Activated T-helper 2 cell treated with anti-CD3 and anti-CD28 coated beads, Interferon-gamma antibody, Interleukin-2, Interleukin-4, amounts not matched to agents 10 μg/mL and 5 μg/mL and 100 μg/mL, durations not matched to agents 14 hours and 24 hours and 36 hours (primary cell): ENCODE measurements around the gene ELN. TPM values are rescaled to one million over a fixed set of nuclear protein-coding genes. Genes with fewer than 3 reads are reported as not detected.

Source experiments
- DNase-seq: peaks from one replicate; pipeline ENCODE4 v3.0.0; 2021; ENCODE audit warnings: low spot score
- H3K27ac Mint-ChIP-seq: one replicate; pipeline ENCODE4 v1.8.0; 2021; ENCODE audit warnings: mixed read lengths
- H3K27me3 Mint-ChIP-seq: one replicate; pipeline ENCODE4 v1.8.0; 2021; ENCODE audit warnings: low read depth, mixed read lengths
- H3K36me3 Mint-ChIP-seq: one replicate; pipeline ENCODE4 v1.8.0; 2021; ENCODE audit warnings: low read depth, mixed read lengths
- H3K4me1 Mint-ChIP-seq: one replicate; pipeline ENCODE4 v1.8.0; 2021; ENCODE audit warnings: low read depth, mixed read lengths
- H3K4me3 Mint-ChIP-seq: one replicate; pipeline ENCODE4 v1.8.0; 2021; ENCODE audit warnings: low read depth, mild to moderate bottlenecking, moderate library complexity, mixed read lengths
- H3K9me3 Mint-ChIP-seq: one replicate; pipeline ENCODE4 v1.8.0; 2021; ENCODE audit warnings: mixed read lengths
- intact Hi-C: fragments of 100-400 bp; cut with micrococcal nuclease; formaldehyde crosslinking; loops from one replicate; pipeline ENCODE4 v1.15.1; 2023
- total RNA-seq: library from RNA; stranded (reverse); gene quantifications from 2 replicates; pipeline ENCODE4 v1.2.3, GENCODE V29; 2022

The ELN gene
- total RNA-seq, 1 donor from 2014 or later, result not detected

GRCh38 chr7:74030861-74031260 lies 2.9 kb downstream of the ELN start:
- Mint-ChIP-seq H3K36me3 (no peaks in the 10 kb centered on the region), H3K4me3 (no peak overlapping the region), H3K27me3 (peaks cover 39% of the 10 kb centered on the region), H3K27ac (no peak overlapping the region), H3K4me1 (no peaks in the 10 kb centered on the region), H3K9me3 (no peaks in the 10 kb centered on the region)
- intact Hi-C loops, result no loop called here
- no peak for DNase-seq

DNA sequence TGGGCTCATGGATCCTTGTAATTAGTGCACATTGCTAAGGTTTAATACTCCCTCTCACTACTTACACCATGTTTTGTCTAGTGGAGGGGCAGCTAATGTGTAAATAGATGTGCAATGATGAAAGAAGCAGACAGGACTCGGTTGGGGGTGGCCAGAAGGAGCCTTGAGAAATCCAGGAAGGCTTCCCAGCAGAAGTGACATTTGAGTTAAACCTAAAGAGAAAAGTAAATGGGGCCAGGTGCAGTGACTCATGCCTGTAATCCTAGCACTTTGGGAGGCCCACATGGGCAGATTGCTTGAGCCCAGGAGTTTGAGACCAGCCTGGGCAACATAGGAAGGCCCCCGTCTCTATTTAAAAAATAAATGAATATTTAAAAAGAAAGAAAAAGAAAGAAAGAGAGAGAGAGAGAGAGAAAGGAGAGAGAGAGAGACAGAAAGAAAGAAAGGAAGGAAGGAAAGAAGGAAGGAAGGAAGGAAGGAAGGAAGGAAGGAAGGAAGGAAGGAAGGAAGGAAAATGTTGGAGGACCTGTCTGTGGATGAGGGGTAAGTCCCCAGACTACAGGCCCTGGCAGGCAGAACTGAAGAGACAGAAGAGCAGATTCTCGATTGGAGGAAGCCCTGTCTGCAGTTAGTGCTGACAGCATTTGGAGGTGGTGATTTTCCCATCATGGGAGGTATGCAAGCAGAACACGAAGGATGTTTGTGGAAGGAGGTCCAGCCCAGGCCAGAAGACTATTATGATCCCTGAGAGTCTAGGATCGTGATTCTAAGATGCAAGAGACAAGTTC lies 3.6 kb downstream of the ELN start:
- H3K4me3 Mint-ChIP-seq, result no peak overlapping the region
- no peaks in the 10 kb centered on the region for H3K36me3 Mint-ChIP-seq
- H3K4me1 Mint-ChIP-seq, result no peaks in the 10 kb centered on the region
- no peaks in the 10 kb centered on the region for H3K9me3 Mint-ChIP-seq
- no peak overlapping the region for H3K27ac Mint-ChIP-seq
- no peak for DNase-seq
- intact Hi-C loops, result no loop called here
- H3K27me3 Mint-ChIP-seq, result peaks cover 33% of the 10 kb centered on the region

DNA sequence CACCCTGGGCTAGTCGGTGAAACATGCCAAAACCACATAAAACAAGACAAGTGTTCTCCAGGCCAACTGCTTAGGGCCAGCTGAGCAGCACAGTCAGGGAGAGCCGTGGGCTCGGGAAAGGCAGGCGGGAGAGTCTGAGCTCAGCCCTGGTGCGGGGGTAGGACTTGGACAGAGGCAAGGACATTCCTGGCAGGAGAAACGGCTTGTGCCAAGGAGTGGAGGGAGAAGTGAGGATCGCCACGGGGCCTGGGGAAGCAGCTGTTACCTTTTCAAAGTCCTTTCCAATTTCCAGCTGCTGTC lies 4.2 kb downstream of the ELN start:
- no peak for DNase-seq
- no peak overlapping the region for H3K4me3 Mint-ChIP-seq
- H3K9me3 Mint-ChIP-seq, result no peaks in the 10 kb centered on the region
- no peaks in the 10 kb centered on the region for H3K4me1 Mint-ChIP-seq
- H3K36me3 Mint-ChIP-seq, result no peaks in the 10 kb centered on the region
- H3K27ac Mint-ChIP-seq, result no peak overlapping the region
- peaks cover 30% of the 10 kb centered on the region for H3K27me3 Mint-ChIP-seq
- intact Hi-C loops, result no loop called here

GRCh38 chr7:74032624-74033371 lies 4.8 kb downstream of the ELN start:
- Mint-ChIP-seq H3K27ac (no peak overlapping the region), H3K9me3 (no peaks in the 10 kb centered on the region), H3K27me3 (peaks cover 28% of the 10 kb centered on the region), H3K4me3 (no peak overlapping the region), H3K36me3 (no peaks in the 10 kb centered on the region), H3K4me1 (no peaks in the 10 kb centered on the region)
- DNase-seq, result no peak
- intact Hi-C loops, result no loop called here

DNA sequence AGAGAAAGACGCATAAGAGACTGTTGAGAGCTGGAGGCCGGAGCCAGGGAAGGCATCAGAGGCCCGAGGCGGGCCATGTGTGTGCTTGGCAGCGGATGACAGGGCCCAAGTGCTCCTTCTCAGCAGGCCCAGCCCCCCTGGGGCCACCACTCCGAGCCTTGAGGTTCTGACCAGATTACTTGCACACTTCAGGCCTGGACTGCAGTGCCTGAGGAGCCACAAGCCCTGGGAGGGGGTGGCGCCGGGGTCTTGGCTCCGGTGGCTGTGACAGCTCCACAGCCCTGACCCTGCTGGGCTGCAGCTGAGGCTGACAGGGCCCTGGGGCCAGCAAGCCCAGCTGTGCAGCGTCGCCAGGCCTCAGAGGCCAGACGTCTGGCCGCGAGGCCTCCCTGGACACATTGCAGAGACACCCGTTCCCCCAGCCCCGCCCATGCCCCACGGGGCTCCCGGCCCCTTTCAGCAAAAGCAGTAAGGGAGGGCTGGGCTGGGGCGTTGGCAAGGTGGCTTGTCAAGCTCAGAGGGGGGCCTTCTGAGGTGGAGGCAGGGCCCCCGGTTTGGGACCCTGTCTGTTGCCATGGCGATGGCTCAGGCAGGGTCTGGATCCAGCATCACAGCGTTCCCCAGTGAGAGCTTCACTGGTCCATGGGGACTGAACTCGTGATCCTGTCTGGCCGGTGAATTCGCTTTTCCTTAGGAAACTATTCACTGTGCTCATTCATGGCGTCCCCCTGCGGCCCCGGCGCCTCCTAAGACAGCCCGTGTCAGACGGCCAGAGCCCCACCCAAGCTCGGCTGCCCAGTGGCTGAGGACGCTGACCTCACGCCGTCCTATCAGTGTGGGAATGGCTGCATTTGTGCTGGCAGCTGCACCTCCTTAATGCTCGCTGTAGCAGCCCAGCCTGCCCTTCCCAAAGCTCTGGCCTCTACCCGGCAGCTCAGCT lies 5.7 kb downstream of the ELN start:
- DNase-seq, result no peak
- peaks cover 27% of the 10 kb centered on the region for H3K27me3 Mint-ChIP-seq
- no peaks in the 10 kb centered on the region for H3K4me1 Mint-ChIP-seq
- H3K27ac Mint-ChIP-seq, result no peak overlapping the region
- no peaks in the 10 kb centered on the region for H3K9me3 Mint-ChIP-seq
- no peak overlapping the region for H3K4me3 Mint-ChIP-seq
- intact Hi-C loops, result no loop called here
- H3K36me3 Mint-ChIP-seq, result no peaks in the 10 kb centered on the region

- Mint-ChIP-seq H3K9me3 (no peaks in the 10 kb centered on the region), H3K27me3 (no peaks in the 10 kb centered on the region), H3K4me3 (no peak overlapping the region), H3K4me1 (no peaks in the 10 kb centered on the region), H3K27ac (no peak overlapping the region), H3K36me3 (no peaks in the 10 kb centered on the region)
- no peak for DNase-seq
- intact Hi-C loops, result no loop called here
Measured at GRCh38 chr7:74037609-74038008, 9.6 kb downstream of the ELN start.

DNA sequence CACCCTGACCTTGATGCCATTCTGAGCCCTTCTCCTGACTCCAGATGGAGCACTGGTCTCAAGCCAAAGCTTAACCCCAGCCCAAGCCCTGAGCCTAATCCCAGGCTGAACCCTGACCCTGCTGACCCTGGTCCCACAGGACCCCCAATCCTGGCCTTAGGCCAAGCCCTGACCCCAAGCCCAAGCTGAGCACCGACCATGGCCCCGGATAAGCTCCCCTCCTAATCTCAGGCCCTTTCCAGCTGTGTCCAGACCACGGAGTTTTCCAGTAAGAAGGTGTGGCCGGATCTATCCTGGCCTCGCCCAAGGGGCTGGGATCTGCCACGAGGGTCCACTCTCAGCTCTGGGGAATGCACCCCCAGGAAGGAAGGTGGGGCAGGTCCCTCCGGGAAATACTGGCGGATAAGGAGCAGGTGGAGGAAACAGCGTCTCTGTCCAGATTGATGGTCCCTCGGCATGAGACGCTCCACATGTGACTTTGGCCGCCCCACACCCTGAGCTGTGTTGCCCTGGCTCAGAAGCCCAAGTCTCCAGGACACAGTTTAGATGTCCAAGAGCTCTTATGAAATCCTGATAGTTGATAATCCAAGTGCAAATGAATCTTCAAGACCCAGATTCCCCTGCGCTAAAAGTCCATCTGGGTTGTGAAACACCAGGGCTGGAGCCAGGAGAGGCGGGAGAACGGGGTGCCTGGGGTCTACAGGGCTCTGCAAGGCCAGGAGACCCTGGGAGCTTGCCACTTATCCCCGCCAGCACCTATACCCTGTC lies 10.4 kb downstream of the ELN start:
- Mint-ChIP-seq H3K4me1 (no peaks in the 10 kb centered on the region), H3K27me3 (no peaks in the 10 kb centered on the region), H3K36me3 (no peaks in the 10 kb centered on the region), H3K4me3 (no peak overlapping the region), H3K9me3 (no peaks in the 10 kb centered on the region), H3K27ac (no peak overlapping the region)
- no peak for DNase-seq
- intact Hi-C loops, result no loop called here

DNA sequence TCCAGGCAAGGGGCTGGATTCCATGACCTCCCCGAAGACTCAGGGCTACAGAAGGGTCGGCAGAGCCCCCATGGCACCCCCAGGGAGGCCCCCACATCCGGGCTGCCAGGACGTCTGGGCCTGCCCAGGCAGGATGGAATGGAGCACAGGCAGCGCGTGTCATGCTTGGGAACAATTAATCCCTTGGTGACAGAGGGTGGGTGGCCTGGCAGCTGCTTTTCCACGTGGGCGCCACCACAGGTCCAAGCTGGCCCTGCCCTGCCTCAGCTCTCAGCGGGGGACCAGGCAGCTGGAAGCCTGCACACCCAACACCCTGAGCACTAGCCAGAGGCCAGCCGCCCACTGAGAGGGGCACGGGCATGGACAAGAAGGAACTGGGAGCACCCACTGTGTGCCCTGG lies 11.4 kb downstream of the ELN start:
- intact Hi-C loops, result no loop called here
- no peak overlapping the region for H3K27ac Mint-ChIP-seq
- no peaks in the 10 kb centered on the region for H3K4me1 Mint-ChIP-seq
- no peak for DNase-seq
- no peaks in the 10 kb centered on the region for H3K9me3 Mint-ChIP-seq
- H3K4me3 Mint-ChIP-seq, result no peak overlapping the region
- no peaks in the 10 kb centered on the region for H3K36me3 Mint-ChIP-seq
- no peaks in the 10 kb centered on the region for H3K27me3 Mint-ChIP-seq

DNA sequence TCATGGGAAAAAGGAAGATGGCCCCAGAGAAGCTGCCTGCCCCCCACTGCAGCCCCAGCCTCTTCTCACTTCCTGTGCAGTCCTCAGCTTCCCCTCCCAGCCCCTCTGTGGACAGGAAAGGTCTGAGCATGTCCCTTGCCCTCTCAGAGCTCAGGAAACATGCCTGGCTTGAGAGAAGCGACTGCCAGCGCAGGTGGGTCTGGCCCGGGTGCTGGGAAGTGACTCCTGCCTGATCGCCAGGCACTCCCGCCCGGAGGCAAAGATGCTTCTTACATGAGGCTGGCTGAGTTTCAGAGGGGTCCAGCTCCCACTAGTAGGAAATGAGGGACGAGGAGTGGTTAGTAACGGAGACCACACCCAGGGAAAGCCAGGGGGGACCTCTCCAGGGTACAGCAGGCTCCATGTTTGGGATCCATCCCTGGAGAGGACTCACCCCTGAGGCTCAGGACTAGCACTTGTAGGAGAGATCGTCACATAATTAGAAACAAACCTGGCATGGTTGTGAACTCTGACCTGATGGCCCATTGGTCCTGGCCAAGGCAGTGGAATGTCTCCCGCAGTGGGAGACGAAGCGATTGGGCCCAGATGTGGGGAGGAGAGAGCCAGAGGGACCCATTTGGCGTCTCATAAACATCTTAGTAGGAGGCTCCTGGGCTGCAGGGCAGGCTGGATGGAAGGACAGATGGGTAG lies 12.3 kb downstream of the ELN start:
- H3K27me3 Mint-ChIP-seq, result no peaks in the 10 kb centered on the region
- H3K4me3 Mint-ChIP-seq, result no peak overlapping the region
- H3K27ac Mint-ChIP-seq, result no peak overlapping the region
- H3K4me1 Mint-ChIP-seq, result no peaks in the 10 kb centered on the region
- H3K36me3 Mint-ChIP-seq, result no peaks in the 10 kb centered on the region
- DNase-seq, result no peak
- intact Hi-C loops, result no loop called here
- H3K9me3 Mint-ChIP-seq, result no peaks in the 10 kb centered on the region

DNA sequence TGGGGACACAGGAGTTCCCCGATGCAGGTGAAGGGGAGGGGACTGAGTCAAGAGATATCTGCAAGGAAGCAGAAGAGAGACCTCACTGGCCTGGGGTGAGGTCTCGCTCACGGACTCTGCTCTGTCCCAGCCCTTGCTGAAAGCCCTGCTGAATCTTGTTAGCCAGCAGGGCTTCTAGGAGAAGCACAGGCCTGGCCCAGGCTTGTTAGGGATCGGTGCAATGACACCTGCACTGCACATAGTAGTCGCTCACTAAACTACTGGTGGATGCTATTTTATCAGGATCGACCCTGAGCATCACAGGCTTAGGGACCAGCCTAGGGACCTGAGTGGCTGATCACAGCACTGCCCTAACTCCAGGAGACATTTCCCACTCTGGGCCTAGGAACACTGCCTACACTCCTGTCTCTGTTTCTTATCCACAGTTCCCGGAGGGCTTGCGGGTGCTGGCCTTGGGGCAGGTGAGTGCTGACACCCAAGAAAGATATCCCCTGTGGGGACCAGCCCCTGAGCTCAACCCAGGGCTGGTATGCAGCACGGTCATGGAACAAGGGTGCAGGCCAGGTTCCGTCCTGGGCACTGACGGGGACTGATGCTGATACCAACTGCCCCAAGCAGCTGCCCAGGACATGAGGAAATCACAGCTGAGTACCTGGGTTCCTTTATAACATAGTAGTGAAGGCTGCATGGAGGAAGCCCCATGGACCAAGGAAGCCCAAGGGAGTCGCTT lies 13.0 kb downstream of the ELN start:
- H3K27me3 Mint-ChIP-seq, result no peaks in the 10 kb centered on the region
- no peaks in the 10 kb centered on the region for H3K9me3 Mint-ChIP-seq
- no peak for DNase-seq
- intact Hi-C loops, result no loop called here
- H3K36me3 Mint-ChIP-seq, result no peaks in the 10 kb centered on the region
- H3K4me3 Mint-ChIP-seq, result no peak overlapping the region
- no peaks in the 10 kb centered on the region for H3K4me1 Mint-ChIP-seq
- no peak overlapping the region for H3K27ac Mint-ChIP-seq

- H3K4me3 Mint-ChIP-seq, result no peak overlapping the region
- H3K36me3 Mint-ChIP-seq, result no peaks in the 10 kb centered on the region
- no peaks in the 10 kb centered on the region for H3K9me3 Mint-ChIP-seq
- no peaks in the 10 kb centered on the region for H3K27me3 Mint-ChIP-seq
- H3K27ac Mint-ChIP-seq, result no peak overlapping the region
- no peaks in the 10 kb centered on the region for H3K4me1 Mint-ChIP-seq
- intact Hi-C loops, result no loop called here
- DNase-seq, result no peak
Measured at GRCh38 chr7:74042746-74043522, 15.0 kb downstream of the ELN start.
